Measurements from ENCODE around the gene OR11H6. TPM values are rescaled to one million over a fixed set of nuclear protein-coding genes. Genes with fewer than 3 reads are reported as not detected.

Gene OR11H6
- total RNA-seq, 4 donors from 2014 or later: not detected

DNA sequence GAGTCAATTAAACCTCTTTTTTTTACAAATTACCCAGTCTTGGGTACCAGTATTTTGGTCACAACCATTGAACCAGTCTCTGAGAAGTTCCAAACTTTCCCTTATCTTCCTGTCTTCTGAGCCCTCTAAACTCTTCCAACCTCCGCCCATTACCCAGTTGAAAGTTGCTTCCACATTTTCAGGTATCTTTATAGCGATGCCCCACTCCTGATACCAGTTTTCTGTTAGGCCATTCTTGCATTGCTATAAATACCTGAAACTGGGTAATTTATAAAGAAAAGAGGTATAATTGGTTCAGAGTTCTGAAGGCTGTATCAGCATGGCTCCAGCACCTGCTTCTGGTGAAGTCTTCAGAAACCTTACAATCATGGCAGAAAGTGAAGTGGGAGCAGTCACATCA is 50.6 kb downstream of the OR11H6 start:
- H3K36me3 ChIP-seq: no peaks in the 10 kb centered on the region
- no peak overlapping the region for H3K27ac ChIP-seq
- TF ChIP-seq EP300 (IDR thresholded peaks at IDR 0.05): no peak
- TF ChIP-seq POLR2AphosphoS5 (IDR thresholded peaks at IDR 0.05): no peak
- TF ChIP-seq POLR2A (IDR thresholded peaks at IDR 0.05): no peak
- H3K4me3 ChIP-seq: no peak overlapping the region
- H3K9me3 ChIP-seq: peaks cover 14% of the 10 kb centered on the region
- 98% methylated on average over 2 of the region's 2 CpGs for WGBS
- no peaks in the 10 kb centered on the region for H3K4me1 ChIP-seq
- no peak for DNase-seq (ENCODE audit: low spot score in 2 of 2)
- H3K27me3 ChIP-seq: no peaks in the 10 kb centered on the region

Other genes with a start within 250 kb of the OR11H6 start
- gene OR4K15, start 248.1 kb upstream of the OR11H6 start, total RNA-seq: not detected
- not detected for gene OR4Q2, start 221.5 kb upstream of the OR11H6 start, total RNA-seq
- gene OR4K14, start 204.4 kb upstream of the OR11H6 start, total RNA-seq: not detected
- gene OR4K13, start 187.7 kb upstream of the OR11H6 start, total RNA-seq: not detected
- not detected for gene OR4L1, start 163.7 kb upstream of the OR11H6 start, total RNA-seq
- not detected for gene OR4K17, start 113.0 kb upstream of the OR11H6 start, total RNA-seq
- not detected for gene OR4N5, start 84.9 kb upstream of the OR11H6 start, total RNA-seq
- not detected for gene OR11G2, start 32.8 kb upstream of the OR11H6 start, total RNA-seq
- gene OR11H7, start 5.3 kb downstream of the OR11H6 start, total RNA-seq: not detected
- gene OR11H4, start 15.6 kb downstream of the OR11H6 start, total RNA-seq: not detected
- gene TTC5, start 82.2 kb downstream of the OR11H6 start, total RNA-seq: 10 to 100 TPM; 13.3 to 23.3 (median 14.6) TPM
- gene CCNB1IP1, start 109.6 kb downstream of the OR11H6 start, total RNA-seq: 10 to 100 TPM; 42.5 to 50.3 (median 47.6) TPM
- gene PARP2, start 119.9 kb downstream of the OR11H6 start, total RNA-seq: 10 to 100 TPM; 12.2 to 34.0 (median 14.9) TPM
- gene TEP1, start 189.8 kb downstream of the OR11H6 start, total RNA-seq: 10 to 100 TPM; 16.3 to 34.0 (median 25.1) TPM
- gene KLHL33, start 212.5 kb downstream of the OR11H6 start, total RNA-seq: under 1 TPM in 1 of 4 donors, not detected in 3; 0.08 TPM
- gene OSGEP, start 231.1 kb downstream of the OR11H6 start, total RNA-seq: 10 to 100 TPM; 40.8 to 91.0 (median 44.8) TPM
- gene APEX1, start 231.5 kb downstream of the OR11H6 start, total RNA-seq: 100 to 1,000 TPM; 119 to 133 (median 129) TPM
- gene PIP4P1, start 237.7 kb downstream of the OR11H6 start, total RNA-seq: 10 to 100 TPM; 23.7 to 36.5 (median 28.9) TPM
- 10 to 100 TPM; 26.9 to 83.4 (median 52.9) TPM for gene PNP, start 245.7 kb downstream of the OR11H6 start, total RNA-seq